NB4 (cell line): ENCODE measurements around the gene AIP.
"Not testable (repeated sequence)": the region's sequence is repeated elsewhere in the genome, so short reads cannot be mapped to it uniquely, and the experiment has no call there.

ENCODE experiments used
- DNase-seq: peaks from one replicate; pipeline ENCODE4 v3.0.0; 2010; ENCODE audit warnings: low read depth
- H3K4me3 ChIP-seq: one replicate; pipeline ENCODE4 v1.5.1; 2011; ENCODE audit warnings: mild to moderate bottlenecking, low read depth, low read length, moderate library complexity
- MYC ChIP-seq: IDR thresholded peaks from 2 replicates; pipeline ENCODE4 v1.6.1; 2011; ENCODE audit warnings: low read depth, low read length
- POLR2A ChIP-seq: IDR thresholded peaks from 2 replicates; pipeline ENCODE4 v1.6.1; 2011; ENCODE audit warnings: mild to moderate bottlenecking; ENCODE audit not compliant: insufficient read length; ENCODE audit errors: extremely low read depth
- TF ChIP-seq, protein P1 (sequence below): IDR thresholded peaks from one replicate; pipeline ENCODE4 v1.5.1; 2012; ENCODE audit warnings: low read depth, low read length
- TF ChIP-seq, protein P2 (sequence below): IDR thresholded peaks from 2 replicates; pipeline ENCODE4 v1.6.1; 2011; ENCODE audit warnings: low read depth, low read length

AIP gene

DNA sequence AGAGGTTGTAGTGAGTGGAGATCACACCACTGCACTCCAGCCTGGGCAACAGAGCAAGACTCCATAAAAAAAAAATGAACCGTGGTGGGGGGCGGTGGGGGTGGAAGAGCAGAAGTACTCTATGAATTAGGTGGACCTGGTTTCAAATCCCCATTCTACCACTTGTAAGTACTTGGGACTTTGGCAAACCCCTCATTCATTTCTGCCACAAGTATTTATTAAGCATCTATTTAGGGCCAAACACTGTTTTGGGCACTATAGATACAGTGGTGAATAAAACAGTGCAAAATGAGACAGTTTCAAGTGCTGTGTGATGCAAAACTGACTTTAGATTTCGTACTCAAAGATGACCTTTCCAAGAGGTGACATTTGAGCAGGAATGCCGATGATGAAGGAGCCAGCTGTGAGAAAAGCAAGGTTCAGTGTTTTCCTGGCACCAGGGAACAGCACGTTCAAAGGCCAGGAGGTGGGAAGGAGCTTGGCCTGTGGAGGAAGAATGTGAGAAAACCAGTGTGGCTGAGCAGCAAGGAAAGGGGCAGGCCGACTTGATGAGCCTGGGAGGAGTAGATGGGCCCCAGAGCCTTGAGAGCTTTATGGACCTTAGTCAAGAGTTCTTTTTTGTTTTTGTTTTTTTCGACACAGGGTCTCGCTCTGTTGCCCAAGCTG, 12.4 kb upstream of the AIP start:
- TF ChIP-seq POLR2A (no peak), MYC (no peak)
- TF ChIP-seq, protein P1, sequence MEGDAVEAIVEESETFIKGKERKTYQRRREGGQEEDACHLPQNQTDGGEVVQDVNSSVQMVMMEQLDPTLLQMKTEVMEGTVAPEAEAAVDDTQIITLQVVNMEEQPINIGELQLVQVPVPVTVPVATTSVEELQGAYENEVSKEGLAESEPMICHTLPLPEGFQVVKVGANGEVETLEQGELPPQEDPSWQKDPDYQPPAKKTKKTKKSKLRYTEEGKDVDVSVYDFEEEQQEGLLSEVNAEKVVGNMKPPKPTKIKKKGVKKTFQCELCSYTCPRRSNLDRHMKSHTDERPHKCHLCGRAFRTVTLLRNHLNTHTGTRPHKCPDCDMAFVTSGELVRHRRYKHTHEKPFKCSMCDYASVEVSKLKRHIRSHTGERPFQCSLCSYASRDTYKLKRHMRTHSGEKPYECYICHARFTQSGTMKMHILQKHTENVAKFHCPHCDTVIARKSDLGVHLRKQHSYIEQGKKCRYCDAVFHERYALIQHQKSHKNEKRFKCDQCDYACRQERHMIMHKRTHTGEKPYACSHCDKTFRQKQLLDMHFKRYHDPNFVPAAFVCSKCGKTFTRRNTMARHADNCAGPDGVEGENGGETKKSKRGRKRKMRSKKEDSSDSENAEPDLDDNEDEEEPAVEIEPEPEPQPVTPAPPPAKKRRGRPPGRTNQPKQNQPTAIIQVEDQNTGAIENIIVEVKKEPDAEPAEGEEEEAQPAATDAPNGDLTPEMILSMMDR = no peak
- TF ChIP-seq, protein P2, sequence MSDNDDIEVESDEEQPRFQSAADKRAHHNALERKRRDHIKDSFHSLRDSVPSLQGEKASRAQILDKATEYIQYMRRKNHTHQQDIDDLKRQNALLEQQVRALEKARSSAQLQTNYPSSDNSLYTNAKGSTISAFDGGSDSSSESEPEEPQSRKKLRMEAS = no peak
- no peak for DNase-seq
- H3K4me3 ChIP-seq = no peak overlapping the region

DNA sequence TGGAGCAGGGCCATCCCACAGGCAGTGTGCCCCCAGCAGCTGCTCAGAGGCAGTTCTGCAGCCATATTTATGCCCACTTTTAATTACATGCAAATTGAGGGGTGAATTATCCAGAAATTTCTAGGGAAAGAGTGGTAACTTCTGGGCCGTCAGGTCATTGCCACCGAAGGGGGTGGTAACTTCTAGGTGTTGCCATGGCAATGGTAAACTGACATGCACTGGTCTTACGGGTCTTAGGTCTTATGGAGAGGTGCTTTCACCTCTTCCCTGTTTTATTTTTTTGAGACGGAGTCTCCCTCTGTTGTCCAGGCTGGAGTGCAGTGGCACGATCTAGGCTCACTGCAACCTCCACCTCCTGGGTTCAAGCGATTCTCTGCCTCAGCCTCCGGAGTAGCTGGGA, 9.9 kb upstream of the AIP start:
- H3K4me3 ChIP-seq = no peak overlapping the region
- TF ChIP-seq MYC = no peak
- TF ChIP-seq, protein P1 = no peak
- DNase-seq = no peak

DNA sequence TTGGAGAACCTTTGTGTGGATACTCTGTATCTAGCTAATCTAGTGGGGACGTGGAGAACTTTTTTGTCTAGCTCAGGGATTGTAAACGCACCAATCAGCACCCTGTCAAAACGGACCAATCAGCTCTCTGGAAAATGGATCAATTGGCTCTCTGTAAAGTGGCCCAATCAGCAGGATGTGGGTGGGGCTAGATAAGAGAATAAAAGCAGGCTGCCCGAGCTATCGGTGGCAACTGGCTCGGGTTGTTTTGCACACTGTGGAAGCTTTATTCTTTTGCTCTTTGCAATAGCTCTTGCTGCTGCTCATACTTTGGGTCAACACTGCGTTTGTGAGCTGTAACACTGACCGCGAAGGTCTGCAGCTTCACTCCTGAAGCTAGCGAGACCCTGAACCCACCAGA, 6.1 kb upstream of the AIP start:
- not testable (repeated sequence) for H3K4me3 ChIP-seq, DNase-seq

DNA sequence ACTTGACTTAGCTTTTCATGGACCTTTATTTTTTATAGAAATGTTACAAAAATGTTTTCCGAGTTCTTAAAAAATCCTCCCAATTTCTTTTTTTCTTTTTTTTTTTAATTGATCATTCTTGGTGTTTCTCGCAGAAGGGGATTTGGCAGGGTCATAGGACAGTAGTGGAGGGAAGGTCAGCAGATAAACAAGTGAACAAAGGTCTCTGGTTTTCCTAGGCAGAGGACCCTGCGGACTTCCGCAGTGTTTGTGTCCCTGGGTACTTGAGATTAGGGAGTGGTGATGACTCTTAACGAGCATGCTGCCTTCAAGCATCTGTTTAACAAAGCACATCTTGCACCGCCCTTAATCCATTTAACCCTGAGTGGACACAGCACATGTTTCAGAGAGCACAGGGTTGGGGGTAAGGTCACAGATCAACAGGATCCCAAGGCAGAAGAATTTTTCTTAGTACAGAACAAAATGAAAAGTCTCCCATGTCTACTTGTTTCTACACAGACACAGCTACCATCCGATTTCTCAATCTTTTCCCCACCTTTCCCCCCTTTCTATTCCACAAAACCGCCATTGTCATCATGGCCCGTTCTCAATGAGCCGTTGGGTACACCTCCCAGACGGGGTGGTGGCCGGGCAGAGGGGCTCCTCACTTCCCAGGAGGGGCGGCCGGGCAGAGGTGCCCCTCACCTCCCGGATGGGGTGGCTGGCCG, 5.3 kb upstream of the AIP start:
- not testable (repeated sequence) for H3K4me3 ChIP-seq, DNase-seq

DNA sequence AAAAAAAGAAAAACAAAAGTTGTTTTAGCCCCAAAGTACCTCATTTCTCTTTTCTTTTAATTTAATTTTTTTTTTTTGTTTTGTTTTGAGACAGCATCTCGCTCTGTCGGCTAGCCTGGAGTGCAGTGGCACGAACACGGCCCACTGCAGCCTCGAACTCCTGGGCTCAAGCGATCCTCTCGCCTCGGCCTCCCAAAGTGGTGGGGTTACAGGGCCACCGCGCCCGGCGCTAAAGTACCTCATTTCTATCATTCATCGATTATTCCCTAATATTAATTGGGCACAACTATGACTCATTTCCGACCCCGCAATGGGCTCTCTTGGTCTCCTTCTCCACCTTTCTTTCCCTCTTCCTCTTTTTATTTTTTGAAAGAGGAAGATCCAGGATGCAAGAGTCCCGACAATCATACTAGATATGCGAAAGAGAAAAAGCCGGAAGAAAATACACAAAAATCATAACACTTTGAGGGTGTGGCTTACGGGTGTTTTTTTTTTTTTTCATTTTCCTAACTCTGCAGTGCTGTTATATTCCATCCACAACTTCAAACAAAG, 475 bp upstream of the AIP start:
- no peak for DNase-seq
- TF ChIP-seq, protein P2 = no peak
- peak; percentile 58 for TF ChIP-seq MYC
- H3K4me3 ChIP-seq = peak overlapping the region; percentile 88

DNA sequence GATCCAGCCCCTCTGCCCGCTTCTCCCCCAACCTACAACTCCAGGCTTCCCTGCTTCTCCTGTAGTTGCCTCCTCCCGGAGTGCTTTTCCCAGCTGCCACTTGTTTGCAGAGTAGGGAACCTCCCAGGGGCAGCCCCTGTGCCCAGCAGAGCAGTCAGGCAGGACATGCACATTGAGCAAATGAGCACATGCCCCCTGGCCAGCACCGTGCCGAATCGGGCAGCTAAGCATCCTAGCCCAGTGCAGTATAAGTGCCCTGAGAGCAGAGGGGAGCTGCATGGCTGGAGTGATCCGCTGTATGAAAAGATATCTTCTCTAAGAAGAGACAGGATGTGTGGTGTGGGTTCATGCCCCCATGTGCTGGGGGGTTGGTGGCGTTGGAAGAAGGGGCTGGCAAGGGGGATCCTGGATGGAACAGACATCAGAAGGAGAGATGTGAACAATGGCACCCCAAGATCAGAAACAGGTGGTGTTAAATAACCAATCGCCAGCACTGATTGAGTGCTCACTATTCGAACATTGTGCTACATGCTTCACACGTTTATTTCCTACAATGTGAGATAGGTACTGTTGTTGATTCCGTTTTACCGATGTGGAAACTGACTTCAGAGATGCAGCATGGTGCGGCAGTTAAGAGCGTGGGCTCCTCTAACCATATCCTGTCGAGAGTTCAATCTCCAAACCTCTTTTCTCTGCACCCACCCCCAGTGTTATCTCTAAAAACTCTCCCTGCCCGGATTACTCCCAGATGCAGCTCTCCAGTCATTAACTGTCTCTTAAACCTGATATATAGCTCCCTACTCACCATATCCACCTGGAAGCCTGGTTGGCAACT, 1.2 kb downstream of the AIP start:
- DNase-seq = peak; percentile 19
- TF ChIP-seq MYC (no peak), POLR2A (no peak)
- TF ChIP-seq, protein P2 = peak; percentile 52; the same call in 1 of the 2 replicates
- TF ChIP-seq, protein P1 = no peak
- H3K4me3 ChIP-seq = peak overlapping the region; percentile 88

DNA sequence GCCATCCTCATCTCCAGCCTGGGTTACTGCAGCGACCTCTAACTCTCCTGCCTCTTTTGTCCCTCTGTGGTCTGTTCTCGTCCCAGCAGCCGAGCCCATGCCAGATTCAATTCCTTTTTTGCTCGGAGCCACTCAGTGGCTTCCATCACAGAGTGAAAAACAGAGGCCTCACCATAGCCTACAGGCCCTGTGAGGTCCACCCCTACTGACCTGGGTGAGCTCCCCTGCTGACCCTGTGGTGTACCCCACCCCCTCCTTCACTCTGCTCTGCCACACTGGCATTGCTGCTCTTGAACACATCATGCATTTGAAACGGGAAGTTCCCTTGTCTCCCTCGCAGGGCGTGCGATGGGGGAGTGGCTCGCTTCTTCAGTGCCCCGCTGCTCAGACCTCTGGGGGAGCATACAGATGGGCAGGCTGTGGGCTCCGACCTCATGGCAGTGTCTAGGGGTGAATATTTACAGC, 2.1 kb downstream of the AIP start:
- TF ChIP-seq MYC (peak; percentile 68), POLR2A (no peak)
- TF ChIP-seq, protein P1 = no peak
- TF ChIP-seq, protein P2 = peak; percentile 83
- peak; percentile 90 for DNase-seq
- H3K4me3 ChIP-seq = peak overlapping the region; percentile 88

DNA sequence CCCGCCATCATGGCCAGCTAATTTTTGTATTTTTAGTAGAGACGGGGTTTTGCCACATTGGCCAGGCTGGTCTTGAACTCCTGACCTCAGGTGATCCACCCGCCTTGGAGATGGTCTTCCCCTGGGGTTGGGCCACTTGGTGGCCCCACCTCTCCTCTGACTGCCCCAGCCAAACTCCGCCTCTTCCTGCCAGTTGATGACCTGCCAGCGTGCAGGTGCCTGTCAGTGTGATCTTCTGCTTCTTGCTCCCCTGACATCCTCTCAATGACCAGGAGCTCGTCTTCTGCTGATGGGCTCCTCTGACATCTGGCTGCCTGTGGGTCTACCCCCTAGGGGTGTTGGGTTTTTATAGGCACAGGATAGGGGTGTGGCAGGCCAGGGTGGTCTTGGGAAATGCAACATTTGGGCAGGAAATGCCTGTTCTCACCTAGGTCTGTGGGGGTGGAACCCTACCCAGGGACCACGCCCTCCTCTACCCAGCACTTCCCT, 3.1 kb downstream of the AIP start:
- DNase-seq = peak; percentile 29
- H3K4me3 ChIP-seq = not testable (repeated sequence)
